Measurements from ENCODE around the gene TOP2A.

- TF ChIP-seq SRF (IDR thresholded peaks at IDR 0.05; ENCODE audit: low read depth), result no peak
- TF ChIP-seq CTCF (IDR thresholded peaks at IDR 0.05 in 2 of 3, conservative IDR thresholded peaks at IDR 0.05 in 1 of 3; ENCODE audit: borderline replicate concordance in 1 of 3, insufficient read depth in 1 of 3, low read depth in 2 of 3, low read length in 2 of 3), result no peak
- no peak for TF ChIP-seq SIN3A (IDR thresholded peaks at IDR 0.05; ENCODE audit: low read depth)
- TF ChIP-seq POLR2AphosphoS5 (IDR thresholded peaks at IDR 0.05; ENCODE audit: low read depth, low read length), result no peak
- TF ChIP-seq POLR2A (IDR thresholded peaks at IDR 0.05; ENCODE audit: borderline replicate concordance, extremely low read depth, insufficient read depth, insufficient read length), result no peak
- TF ChIP-seq MAX (IDR thresholded peaks at IDR 0.05), result no peak
- TF ChIP-seq EZH2 (IDR thresholded peaks at IDR 0.05), result no peak
- TF ChIP-seq JUND (IDR thresholded peaks at IDR 0.05), result no peak
- no peak for TF ChIP-seq EZH2phosphoT487 (IDR thresholded peaks at IDR 0.05; ENCODE audit: borderline replicate concordance)
These were observed 5.9 kb downstream of the TOP2A start for GRCh38 chr17:40411821-40412220.
